HG03378 (cell line): ENCODE measurements around the gene LIN7C.
"Not testable (repeated sequence)": the region's sequence is repeated elsewhere in the genome, so short reads cannot be mapped to it uniquely, and the experiment has no call there.

Experiments
- ATAC-seq: cut with Tn5 transposase; IDR thresholded peaks from one replicate; pipeline ENCODE4 v1.9.1; 2021; ENCODE audit warnings: mild to moderate bottlenecking, moderate library complexity; ENCODE audit not compliant: unreplicated experiment

The LIN7C gene, protein sequence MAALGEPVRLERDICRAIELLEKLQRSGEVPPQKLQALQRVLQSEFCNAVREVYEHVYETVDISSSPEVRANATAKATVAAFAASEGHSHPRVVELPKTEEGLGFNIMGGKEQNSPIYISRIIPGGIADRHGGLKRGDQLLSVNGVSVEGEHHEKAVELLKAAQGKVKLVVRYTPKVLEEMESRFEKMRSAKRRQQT

DNA sequence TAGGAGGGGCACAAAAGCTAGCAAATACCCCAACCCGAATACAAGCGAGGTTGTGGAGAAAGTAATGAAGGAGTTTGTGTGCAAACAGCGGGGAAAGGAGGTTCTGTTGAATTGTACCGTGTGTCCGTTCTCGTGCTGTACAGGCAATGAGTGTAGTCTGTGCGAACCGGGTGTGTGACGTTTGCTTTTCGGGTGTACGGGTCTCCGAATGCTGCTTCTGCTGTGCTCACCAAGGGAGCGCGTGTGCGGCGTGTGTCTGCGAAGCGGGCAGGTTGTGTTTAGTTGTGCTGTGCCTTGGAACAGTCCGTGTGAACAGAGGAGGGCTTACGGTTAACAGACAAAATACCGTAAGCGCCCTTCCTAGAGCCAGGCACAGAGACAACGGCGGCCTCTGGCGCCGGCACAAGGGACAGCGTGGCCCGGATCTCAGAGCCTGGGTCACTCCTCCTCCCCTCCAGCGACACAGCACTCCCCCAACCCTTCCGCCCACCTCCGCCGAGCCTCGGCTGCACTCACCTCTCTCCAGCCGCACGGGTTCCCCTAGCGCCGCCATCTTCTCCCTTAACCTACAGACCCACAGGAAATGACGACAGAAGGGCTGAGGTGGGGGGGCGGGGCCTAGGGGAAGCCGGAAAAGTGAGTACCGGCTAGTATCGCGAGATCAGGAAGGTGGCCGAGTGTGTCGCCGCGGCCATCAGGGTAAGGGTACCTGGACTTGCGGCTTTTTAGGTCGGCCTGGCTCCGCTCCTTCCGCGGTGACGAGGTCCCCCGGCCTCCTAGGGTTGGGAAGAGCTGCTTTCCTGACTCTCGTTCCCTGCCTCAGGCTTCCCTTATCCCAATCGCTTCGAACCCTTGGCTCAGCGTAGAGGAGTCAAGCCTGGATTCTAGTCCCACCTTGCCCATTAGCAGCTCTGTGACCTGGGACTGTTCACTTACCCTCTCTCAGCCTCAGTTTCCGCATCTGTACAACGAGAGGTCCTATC lies at the start of gene LIN7C:
TSS of gene LIN7C (minus strand) at position 570 of the 983 bp plus-strand sequence. CDS start at position 553, 17 bp downstream.
- ATAC-seq = peak; percentile 92

GRCh38 chr11:27555264-27555663 lies 48.7 kb upstream of the LIN7C start:
- ATAC-seq = no peak

DNA sequence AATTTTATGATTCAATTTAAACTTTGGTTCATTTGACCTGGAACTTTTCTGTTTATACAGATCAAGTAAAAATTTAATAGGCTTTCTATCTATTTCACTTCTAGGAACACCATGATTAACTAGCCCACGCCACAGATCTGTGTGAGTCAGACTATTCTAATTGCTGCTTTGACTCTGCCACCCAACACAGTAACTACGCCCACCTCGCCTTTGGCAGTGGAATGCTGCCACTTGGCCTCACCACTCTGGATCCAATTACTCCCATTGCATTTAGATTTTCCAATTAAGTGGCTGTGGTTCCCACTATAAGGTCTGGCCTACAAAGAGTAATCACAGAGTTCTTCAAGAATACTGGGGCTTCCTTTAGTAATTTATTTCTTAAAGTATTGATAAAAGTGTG lies 46.6 kb upstream of the LIN7C start:
- ATAC-seq = no peak

DNA sequence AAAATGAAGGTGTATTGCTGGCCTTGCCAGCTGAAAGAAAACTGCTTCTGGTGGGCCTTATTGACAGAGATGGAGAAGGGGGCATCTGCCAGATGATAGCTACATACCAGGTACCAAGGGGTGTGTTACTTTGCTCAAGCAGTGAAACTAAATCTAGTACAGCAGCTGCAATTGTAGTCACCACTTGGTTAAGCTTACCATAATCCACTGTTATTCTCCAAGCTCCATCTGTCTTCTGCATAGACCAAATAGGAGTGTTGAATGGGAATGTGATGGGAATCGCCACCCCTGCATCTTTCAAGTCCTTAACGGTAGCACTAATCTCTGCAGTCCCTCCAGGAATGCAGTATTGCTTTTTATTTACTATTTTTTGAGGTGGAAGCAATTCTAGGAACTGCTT lies 45.8 kb upstream of the LIN7C start:
- ATAC-seq = no peak

- ATAC-seq = no peak
These were observed 44.6 kb upstream of the LIN7C start for GRCh38 chr11:27551127-27551526.

GRCh38 chr11:27545946-27546345 lies 39.4 kb upstream of the LIN7C start:
- ATAC-seq = no peak

DNA sequence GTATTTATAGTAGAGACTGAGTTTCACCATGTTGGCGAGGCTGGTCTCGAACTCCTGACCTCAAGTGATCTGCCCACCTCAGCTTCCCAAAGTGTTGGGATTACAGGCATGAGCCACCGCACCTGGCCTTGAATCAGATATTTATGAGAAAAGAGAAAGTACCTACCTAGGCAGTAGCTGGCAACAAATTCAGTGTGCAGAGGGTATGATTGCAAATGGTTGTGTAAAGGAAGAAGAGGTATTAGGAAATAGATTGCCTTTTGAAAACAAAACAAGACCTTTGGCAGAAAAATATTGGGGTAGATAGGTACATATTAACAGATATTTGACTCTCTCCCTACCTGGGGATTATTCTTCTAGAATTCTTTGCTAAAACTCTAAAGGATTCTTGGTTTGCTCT lies 38.5 kb upstream of the LIN7C start:
- no peak for ATAC-seq

- ATAC-seq = no peak
These were observed 35.2 kb upstream of the LIN7C start for GRCh38 chr11:27541790-27542189.

- no peak for ATAC-seq
These were observed 33.5 kb upstream of the LIN7C start for GRCh38 chr11:27540051-27540450.

DNA sequence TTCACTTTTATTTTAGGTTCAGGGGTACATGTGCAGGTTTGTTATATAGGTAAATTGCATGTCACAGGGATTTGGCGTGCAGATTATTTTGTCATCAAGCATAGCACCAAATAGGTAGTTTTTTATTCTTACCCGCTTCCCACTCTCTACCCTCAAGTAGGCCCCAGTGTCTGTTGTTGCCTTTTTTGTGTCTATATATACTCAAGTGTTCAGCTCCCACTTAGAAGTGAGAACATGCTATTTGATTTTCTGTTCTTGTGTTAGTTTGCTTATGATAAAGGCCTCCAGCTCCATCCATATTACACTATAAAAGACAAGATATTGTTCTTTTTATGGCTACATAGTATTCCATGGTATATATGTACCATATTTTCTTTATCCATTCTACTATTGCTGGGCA lies 28.5 kb upstream of the LIN7C start:
- no peak for ATAC-seq

DNA sequence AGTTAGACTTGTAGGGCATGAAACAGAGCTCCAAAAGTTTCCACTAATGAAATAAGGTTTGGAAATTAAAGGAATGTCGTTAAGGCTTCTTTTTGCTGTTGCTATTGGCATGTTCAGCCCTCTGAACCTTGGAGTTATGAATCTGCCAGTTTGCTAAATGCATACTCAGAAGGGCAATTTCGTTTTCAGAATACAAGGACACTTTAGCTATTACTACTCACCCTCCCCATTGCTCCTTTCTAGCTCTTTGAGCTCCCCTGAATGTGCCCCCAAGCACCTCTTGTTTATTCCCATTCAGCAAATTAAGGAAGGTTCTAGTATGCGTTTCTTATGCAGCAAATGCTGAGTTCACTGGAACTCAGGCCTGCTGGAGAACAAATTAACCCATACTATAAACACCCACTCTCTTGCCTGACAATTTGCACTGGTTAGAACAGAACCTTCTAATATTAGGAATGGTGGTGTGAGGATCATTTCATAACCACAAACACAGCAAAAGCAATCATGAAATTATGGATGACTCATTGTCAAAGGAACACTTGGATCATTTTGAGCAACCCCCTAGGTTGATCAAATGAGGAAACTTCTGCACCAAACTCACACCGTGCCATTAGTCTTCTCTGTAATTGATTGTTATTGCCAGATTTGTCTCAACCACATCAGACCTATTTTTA lies 26.2 kb upstream of the LIN7C start:
- no peak for ATAC-seq

DNA sequence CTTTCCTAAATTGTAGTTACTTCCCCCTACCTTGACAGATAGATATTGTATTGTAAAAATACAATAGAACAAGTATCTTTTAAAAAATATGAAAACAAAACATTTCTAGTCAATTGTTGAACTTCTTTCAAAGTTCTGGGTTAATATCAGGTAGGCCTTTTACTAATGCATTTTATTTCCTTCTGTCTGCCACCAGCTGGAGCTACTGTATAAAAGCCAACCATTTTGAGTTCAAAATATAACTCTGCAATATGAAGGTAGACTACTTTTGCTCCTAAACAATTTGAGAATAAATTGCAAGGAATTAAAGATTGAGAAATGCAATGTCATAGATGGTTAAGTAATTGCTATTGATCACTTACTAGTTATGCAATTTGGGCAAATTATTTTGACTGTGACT lies 22.1 kb upstream of the LIN7C start:
- no peak for ATAC-seq

GRCh38 chr11:27526535-27526934 lies 20.0 kb upstream of the LIN7C start:
- no peak for ATAC-seq

- ATAC-seq = no peak
These were observed 19.4 kb upstream of the LIN7C start for GRCh38 chr11:27525824-27526516.

DNA sequence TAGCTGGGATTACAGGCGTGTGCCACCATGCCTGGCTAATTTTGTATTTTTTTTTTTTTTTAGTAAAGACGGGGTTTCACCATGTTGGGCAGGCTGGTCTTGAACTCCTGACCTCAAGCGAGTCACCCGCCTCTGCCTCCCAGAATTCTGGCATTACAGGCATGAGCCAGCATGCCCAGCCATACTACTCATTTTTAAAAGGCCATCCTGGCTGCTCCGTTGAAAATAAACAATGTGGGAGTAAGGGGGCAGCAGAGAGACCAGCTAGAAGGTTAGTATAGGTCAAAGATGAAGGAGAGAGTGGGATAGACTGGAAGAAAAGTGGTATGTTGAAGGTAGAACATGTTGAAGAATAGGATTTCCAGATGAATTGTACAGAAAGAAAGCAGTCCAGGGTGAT lies 17.6 kb upstream of the LIN7C start:
- ATAC-seq = no peak

DNA sequence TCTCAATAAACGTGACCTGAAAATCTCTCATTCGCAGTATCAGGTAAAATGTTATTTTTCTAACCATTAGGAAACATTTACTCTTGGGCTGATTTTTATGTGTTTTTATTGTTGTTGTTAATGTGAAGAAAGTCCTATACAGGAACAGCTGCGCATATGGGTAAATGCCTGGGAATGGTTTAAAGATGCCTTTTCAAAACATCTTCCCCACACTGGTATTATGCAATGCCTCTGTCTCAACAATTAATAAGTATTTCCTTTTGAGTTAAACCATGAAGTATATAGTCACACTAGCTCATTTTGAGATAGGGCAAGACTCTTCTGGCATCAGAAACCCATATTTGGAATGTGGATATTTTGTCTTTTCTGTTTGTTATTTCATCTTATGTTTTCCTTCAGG lies 13.7 kb upstream of the LIN7C start:
- ATAC-seq = no peak

DNA sequence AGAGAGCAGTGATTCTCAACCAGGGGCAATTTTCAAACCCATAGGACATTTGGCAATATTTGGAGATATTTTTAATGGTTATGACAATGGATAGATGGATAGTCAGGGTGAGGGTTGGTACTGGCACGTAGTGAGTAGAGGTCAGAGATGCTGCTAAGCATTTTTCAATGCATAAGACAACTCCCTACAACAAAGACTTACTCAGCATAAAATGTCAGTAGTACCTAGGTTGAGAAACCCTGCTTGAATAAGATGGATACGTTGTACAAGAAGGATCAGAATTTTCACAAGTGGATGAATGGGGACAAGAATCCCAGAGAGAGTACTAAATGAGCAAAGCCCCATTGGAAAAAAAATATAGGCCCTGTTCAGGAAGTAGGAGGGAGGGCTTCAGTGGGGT lies 11.9 kb upstream of the LIN7C start:
- ATAC-seq = no peak

DNA sequence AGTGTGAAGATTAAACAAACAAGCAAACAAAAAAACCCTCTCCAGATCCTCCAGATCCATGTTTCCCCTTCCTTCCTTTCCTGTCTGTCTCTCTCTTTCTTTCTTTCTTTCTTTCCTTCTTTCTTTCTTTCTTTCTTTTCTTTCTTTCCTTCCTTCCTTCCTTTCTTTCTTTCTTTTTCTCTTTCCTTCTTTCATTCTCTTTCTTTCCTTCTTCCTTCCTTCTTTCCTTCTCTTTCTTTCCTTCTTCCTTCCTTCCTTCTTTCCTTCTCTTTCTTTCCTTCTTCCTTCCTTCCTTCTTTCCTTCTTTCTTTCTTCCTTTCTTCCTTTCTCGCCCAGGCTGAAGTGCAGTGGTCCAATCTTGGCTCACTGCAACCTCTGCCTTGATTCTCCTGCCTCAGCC lies 10.9 kb upstream of the LIN7C start:
- not testable (repeated sequence) for ATAC-seq

DNA sequence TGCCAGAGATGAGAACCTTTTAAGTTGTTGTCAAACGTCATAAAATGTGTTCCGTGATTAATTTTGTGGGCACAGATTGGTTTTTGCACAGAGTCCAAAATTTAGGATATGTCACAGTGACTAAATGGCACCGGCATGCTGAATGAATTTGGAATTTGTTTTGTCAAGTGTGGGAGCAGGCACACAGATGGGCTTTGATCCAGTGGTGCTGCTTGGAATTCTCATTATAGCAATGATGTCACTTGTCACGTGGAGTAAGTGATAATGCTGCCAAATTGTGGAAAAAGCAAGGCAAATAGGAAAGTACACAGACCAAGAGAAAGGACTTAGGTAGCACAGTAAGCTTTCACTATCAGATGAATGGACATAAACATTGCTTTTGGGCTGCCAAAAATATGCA lies 8.0 kb upstream of the LIN7C start:
- ATAC-seq = no peak

DNA sequence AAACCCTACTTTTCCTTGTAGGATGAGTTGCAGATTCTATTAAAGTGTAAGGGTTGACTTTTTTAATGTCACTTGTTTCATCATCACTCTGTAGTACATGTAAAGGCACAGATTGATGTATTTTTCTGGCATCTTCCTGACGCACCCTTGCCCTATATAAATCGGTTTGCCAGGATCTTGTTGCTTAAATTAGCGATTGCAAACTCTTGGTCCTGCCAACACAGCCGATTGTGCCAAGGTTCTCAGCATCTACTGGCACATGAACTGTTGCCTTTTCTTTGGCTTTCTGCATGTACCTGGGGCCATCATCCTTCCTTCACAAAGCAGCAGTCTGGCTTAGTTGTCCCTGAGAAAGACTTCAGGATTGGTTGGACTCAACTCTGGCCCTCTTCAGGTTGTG lies 7.5 kb upstream of the LIN7C start:
- no peak for ATAC-seq

DNA sequence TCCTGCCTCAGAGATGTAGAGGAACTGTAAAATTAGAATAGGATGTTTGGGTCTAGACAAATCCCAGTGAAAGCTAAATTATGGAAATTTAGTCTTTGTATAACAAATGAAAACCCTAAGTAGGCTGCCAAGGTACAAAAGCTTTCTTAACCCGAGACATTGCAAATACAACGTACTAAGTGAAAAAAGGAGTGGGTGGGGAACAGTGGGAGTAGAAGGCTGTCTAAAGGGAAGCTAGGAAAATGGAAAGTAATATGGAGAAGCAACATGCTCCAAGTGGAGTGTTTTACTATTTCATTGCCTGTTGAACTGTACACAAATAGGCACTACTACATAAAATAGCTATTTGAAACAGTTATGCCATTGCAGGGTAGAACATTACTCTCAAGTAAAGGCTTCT lies 6.8 kb upstream of the LIN7C start:
- no peak for ATAC-seq
